ENCODE measurements around the gene MPP1. TPM values are rescaled to one million over a fixed set of nuclear protein-coding genes. Genes with fewer than 3 reads are reported as not detected.

MPP1 gene
- total RNA-seq, 1 donor from 2014 or later: 45.3 TPM

- DNase-seq: no peak
- Histone ChIP-seq H3K27ac (no peak overlapping the region), H3K9me3 (no peaks in the 10 kb centered on the region), H3K36me3 (no peaks in the 10 kb centered on the region), H3K4me1 (no peaks in the 10 kb centered on the region), H3K27me3 (no peaks in the 10 kb centered on the region), H3K4me3 (no peak overlapping the region)
- intact Hi-C loops (cut with DNase I): no loop called here
- no peak for ATAC-seq
- TF ChIP-seq CTCF (IDR thresholded peaks at IDR 0.05): no peak
Observed at GRCh38 chrX:154815274-154815818, 10.1 kb upstream of the MPP1 start.

- Histone ChIP-seq H3K27me3 (no peaks in the 10 kb centered on the region), H3K9me3 (no peaks in the 10 kb centered on the region), H3K36me3 (no peaks in the 10 kb centered on the region), H3K4me1 (no peaks in the 10 kb centered on the region), H3K4me3 (no peak overlapping the region), H3K27ac (no peak overlapping the region)
- DNase-seq (no peak), ATAC-seq (no peak)
- intact Hi-C loops (cut with DNase I): no loop called here
- TF ChIP-seq CTCF (IDR thresholded peaks at IDR 0.05): no peak
Observed at GRCh38 chrX:154813801-154814200, 8.5 kb upstream of the MPP1 start.

GRCh38 chrX:154812341-154813101 lies 7.2 kb upstream of the MPP1 start:
- intact Hi-C loops (cut with DNase I): no loop called here
- no peaks in the 10 kb centered on the region for H3K9me3 ChIP-seq
- DNase-seq: no peak
- no peaks in the 10 kb centered on the region for H3K4me1 ChIP-seq
- no peak for ATAC-seq
- no peak for TF ChIP-seq CTCF (IDR thresholded peaks at IDR 0.05)
- H3K27ac ChIP-seq: no peak overlapping the region
- H3K27me3 ChIP-seq: no peaks in the 10 kb centered on the region
- H3K4me3 ChIP-seq: no peak overlapping the region
- H3K36me3 ChIP-seq: no peaks in the 10 kb centered on the region

- DNase-seq: no peak
- Histone ChIP-seq H3K27ac (no peak overlapping the region), H3K4me3 (no peak overlapping the region), H3K36me3 (no peaks in the 10 kb centered on the region), H3K27me3 (no peaks in the 10 kb centered on the region), H3K4me1 (no peaks in the 10 kb centered on the region), H3K9me3 (no peaks in the 10 kb centered on the region)
- ATAC-seq: no peak
- TF ChIP-seq CTCF (IDR thresholded peaks at IDR 0.05): no peak
- intact Hi-C loops (cut with DNase I): no loop called here
Observed at GRCh38 chrX:154809939-154810665, 4.8 kb upstream of the MPP1 start.

GRCh38 chrX:154806837-154807501 lies 1.7 kb upstream of the MPP1 start:
- peaks cover 4% of the 10 kb centered on the region for H3K4me1 ChIP-seq
- ATAC-seq: no peak
- H3K36me3 ChIP-seq: no peaks in the 10 kb centered on the region
- intact Hi-C loops (cut with DNase I): no loop called here
- no peaks in the 10 kb centered on the region for H3K27me3 ChIP-seq
- no peak for TF ChIP-seq CTCF (IDR thresholded peaks at IDR 0.05)
- H3K27ac ChIP-seq: no peak overlapping the region
- DNase-seq: no peak
- H3K9me3 ChIP-seq: no peaks in the 10 kb centered on the region
- no peak overlapping the region for H3K4me3 ChIP-seq
